ENCODE data around the gene SECISBP2.

The SECISBP2 gene

DNA sequence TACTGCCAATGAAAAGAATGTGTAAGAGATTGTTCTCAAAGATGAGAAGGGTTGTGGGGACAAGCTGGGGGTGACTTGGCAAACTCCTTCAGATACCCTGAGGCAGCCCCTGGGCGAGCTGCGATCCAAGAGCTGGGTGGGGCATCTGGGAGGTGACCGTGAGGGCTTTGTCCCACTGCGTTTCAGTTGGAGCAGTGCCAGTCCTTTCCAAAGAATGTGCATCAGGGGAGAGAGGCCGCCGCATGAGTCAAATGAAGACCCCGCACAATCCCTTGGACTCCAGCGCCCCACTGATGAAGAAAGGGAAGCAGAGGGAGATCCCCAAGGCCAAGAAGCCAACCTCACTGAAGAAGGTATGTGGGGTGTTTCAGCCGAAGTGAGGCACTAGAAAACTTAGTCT lies 28.4 kb downstream of the SECISBP2 start:
- no peak for FAIRE-seq
- DNase-seq (ENCODE audit: low spot score) = no peak

DNA sequence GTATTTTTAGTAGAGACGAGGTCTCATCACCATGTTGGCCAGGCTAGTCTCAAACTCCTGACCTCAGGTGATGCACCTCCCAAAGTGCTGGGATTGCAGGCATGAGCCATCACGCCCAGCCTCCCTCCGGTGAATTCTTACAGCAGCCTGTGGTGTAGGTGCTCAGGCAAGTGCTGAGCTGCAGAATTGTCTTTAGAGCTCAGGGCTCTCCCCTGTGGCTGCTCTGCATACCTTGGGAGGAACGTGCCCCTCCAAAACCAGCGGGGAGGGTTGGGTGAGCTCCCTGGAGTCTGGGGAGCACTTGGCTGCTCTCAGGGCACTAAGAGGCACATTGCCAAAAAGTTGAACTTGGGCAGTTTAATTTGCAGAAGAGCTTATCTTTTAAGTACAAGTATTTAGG lies 29.4 kb downstream of the SECISBP2 start:
- no peak for FAIRE-seq
- DNase-seq (ENCODE audit: low spot score) = no peak

DNA sequence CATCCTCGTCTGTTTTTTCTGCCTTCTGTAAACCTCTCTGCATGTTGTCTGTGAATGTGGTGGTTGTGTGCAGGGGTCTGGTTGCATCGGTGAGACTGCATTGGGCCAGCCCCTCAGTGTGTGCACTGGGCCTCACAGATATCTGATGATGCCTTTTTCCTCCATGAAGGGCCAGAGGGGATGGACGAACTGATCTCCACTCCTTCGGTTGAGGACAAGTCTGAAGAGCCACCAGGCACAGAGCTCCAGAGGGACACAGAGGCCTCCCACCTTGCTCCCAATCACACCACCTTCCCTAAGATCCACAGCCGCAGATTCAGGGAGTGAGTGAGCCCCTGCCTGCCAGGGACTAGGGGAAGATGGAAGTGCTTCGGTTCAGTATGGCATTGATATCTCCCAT lies 31.3 kb downstream of the SECISBP2 start:
- no peak for FAIRE-seq

DNA sequence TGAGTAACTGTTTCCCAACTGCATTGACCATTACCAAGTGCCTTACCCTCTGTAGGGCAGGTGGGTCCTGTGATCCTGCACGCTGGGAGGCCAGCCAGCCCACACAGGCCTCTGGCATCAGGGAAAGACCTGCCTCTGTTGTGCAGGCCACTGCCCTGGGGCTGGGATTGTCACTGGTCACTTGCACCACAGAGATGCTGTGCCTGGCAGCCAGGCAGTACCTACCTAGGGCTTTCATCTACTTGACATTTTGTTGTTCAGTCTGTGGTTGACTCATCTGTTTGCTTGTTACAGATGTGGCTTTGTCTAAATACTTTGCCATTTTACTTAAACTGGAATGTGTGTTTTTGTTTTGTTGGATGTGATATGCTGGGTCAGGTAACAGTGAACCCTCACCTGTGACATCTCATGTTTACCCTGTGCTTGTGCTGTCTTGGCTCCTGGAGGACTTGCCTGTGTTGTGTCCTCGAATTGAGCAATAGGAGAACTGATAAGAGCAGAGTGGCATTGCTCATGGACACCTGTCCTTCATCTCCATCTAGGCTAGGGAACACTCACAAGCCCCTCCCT lies 32.8 kb downstream of the SECISBP2 start:
- peak; percentile 27 for FAIRE-seq
- DNase-seq (ENCODE audit: low spot score) = no peak

More for the DNA sequence above, 31.3 kb downstream of the SECISBP2 start:
- no peak for DNase-seq (ENCODE audit: low spot score)

DNA sequence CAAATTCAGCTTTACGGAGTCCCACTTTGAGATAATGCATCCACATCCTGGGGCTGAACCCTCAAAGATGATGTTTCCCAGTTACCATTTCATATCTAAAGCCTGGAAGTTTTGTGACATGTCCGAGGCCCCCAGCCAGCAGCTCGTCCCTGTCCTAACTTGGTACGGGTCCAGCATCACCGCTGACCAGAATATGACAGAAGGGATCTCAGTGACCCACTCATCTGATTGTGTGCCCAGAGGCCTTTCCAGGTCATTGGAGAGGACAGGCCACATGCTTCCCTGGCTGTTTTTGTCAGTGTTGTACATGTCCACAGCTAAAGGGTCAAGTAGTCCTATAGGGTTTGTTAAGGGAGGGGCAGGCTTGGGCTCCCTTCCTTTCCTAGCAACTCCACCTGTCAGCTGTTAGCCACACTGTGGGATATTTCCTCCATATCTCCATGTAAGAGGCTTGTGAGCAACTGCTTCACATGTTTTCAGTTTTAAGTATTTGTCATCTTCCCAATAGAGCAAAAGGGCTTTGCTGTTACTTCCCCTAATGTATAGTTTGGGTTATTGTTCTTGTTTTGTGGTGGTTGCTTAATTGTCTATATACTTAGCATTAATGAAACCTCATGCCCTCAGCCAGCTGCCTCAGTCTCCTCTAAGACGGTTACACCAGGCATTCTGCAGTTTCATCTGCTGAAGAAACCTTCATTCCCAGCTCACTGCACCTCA lies 33.4 kb downstream of the SECISBP2 start:
- no peak for DNase-seq (ENCODE audit: low spot score)
- no peak for FAIRE-seq

DNA sequence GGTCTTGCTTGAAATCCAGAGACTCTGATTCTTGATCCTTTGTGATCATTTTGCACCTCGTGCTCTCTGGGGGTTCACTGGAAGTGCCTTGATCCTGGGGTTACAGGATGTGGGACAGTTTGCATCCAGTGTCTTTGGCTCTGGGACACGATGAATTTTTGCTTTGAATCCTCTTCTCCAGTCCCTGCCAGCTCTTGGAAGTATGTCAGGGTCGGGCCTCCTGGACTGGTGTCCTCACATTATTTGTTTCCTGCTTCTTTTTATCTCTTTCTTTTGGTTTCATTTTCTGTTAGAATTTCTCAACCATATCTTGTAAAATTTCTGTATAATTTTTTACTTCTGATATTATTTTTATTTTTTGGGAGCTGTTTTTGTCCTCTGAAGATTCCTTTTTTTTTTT lies 34.2 kb downstream of the SECISBP2 start:
- DNase-seq (ENCODE audit: low spot score) (no peak), FAIRE-seq (no peak)

DNA sequence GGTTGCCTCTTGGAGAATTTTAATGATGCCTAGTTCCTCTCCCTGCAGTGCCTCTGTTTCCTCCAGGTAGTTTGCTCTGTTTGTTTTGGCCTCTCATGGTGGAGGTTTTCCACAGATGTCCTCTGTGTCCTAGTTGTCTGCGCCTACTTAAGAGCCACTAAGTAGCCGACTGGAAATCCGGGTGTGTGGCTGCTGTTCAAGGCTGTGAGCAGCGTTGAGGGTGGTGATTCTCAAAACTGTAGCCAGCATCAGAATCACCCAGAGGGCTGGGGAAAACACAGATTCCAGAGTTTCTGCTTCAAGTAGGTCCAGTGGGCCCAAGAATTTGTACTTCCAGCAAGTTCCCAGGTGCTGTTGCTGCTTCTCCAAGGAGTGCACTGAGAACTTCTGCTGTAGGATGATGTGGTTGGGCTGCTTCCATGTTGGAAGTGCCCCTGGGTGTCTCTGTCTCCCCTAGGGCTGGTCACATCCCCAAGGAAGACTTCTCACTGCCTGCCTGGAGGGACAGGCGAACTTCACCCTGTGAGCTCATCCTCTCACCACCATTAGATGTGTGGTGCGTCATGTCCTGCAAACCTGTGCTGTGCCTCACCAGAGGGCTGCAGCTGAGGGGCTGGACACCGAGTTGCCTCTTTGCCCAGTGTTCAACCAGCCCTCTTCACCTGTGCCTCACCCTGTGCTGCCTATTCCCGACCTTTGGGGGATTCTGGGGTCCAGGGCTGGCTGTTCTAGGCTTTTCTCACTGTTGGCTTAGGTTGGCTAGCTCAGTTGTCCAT lies 34.8 kb downstream of the SECISBP2 start:
- FAIRE-seq (no peak), DNase-seq (ENCODE audit: low spot score) (no peak)

DNA sequence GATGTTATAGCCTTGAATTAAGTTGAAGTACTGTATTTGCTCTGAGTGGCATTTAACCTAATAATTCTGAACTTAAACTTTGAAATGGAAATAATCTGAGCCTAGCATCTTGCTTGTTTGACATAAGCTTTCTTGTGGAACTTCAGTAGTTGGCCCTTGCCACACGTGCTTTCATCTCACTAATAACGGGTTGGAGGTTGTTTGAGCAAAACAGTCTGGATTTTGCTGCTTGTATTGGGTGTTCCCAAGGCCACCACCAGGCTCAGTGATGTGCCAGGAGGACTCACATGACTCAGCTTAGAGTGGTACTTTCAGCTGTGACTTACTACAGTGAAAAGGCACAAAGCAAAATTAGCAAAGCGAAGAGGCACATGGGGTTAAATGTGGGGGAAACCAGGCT lies 35.7 kb downstream of the SECISBP2 start:
- FAIRE-seq (no peak), DNase-seq (ENCODE audit: low spot score) (no peak)

DNA sequence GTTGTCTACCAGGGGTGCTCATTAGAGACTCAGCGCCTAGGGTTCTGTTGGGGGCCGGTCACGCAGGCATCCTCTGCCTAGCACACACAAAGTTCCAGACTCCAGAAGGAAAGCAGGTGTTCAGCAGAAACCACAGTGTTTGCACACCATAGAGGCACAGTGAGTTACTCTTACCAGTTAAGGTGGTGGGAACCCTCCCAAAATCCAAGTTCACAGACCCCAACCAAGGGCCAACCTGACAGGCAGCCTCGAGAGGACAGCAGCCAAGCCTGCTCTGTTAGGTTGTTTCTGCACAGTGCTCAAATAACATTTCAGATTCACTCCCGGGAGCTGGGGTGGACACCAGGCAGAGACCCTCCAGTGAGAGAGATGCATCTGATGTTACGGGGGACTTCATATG lies 36.2 kb downstream of the SECISBP2 start:
- FAIRE-seq (no peak), DNase-seq (ENCODE audit: low spot score) (no peak)

DNA sequence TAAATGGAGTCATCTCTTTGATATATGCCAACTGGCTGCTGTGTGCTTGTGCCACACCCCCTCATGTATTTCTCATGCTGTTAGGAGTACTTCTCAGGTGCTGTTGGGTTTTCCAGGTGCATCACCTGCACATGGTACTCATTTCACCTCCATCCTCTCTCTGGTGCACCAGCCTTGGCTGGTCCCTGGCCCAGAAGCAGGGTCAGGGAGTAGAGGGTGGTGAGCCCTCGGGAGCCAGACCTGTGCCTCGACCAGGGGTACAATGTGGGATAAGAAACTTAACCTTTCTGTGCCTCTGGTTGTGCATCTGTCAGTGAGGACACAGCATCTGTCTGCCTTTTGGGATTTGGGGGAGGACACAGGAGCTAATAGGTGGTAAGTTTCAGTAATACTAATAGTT lies 38.5 kb downstream of the SECISBP2 start:
- no peak for FAIRE-seq
- DNase-seq (ENCODE audit: low spot score) = no peak

DNA sequence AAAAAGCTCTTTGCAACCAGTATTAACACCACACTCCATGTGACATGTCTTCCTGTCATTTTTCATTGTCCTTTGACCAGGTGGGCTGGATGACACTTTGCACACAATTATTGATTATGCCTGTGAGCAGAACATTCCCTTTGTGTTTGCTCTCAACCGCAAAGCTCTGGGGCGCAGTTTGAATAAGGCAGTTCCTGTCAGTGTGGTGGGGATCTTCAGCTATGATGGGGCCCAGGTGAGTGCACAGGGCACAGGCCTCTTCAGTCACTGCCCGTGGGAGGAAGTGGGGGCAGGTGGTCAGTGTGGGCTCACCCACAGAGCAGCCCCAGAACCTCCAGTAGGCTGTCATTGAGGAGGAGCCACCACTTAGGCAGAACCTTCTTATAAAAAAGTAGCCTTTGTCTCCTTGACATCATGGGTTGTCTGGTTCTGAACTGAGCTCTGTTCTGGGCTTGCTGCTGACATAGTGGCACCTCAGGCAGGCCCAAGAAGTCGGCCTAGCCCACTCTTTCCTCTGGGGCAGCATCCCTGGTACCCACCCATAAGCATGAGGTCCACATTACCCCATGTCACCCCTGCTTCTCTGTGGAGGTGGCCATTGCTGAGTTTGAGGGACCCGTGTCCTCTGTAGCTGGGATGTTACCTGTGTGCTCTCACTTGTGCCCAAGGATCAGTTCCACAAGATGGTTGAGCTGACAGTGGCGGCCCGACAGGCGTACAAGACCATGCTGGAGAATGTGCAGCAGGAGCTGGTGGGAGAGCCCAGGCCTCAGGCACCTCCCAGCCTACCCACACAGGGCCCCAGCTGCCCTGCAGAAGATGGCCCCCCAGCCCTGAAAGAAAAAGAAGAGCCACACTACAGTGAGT lies 39.3 kb downstream of the SECISBP2 start:
- no peak for DNase-seq (ENCODE audit: low spot score)
- FAIRE-seq = no peak

DNA sequence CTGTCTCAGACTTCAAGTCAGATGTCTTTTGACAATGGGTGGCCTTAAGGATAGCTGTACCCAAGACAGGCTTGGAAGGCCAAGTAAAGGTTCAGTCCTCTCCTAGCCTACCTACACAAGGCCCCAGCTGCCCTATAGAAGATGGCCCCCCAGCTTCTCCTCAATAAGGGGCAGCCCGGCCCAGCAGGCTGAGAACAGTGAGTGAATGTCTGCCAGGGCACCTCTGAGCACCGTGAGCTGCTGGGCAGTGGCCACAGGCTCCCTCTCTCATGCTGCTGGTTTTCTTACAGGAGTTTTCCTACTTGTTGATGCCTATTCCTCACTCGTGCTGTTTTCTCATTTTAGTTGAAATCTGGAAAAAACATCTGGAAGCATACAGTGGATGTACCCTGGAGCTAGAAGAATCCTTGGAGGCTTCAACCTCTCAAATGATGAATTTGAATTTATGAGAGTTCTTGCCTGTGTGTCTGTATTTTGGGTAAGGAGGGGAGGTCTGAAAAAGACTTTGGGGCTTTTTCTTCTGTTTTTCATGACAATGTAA lies 40.1 kb downstream of the SECISBP2 start:
- DNase-seq (ENCODE audit: low spot score) (no peak), FAIRE-seq (no peak)

DNA sequence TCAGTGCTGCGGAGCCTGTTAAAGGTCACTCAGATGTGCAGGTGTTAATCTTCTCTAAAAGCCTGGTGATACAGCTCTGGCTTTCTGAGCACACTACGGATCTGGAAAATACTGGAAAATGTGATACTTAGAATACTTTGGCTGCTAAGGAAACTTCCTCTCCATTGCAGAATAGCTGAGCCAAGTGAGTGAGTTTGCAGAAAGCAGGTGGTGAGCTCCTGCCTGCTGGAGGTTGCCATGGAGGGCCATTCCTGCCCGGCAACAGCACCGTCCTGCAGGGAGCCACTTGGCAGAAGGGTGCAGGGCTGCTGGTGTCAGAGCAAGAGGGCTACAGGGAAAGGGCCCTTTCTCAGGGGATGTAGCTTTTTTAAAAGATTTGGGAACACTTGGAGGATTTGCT lies 40.7 kb downstream of the SECISBP2 start:
- FAIRE-seq = no peak
- no peak for DNase-seq (ENCODE audit: low spot score)

DNA sequence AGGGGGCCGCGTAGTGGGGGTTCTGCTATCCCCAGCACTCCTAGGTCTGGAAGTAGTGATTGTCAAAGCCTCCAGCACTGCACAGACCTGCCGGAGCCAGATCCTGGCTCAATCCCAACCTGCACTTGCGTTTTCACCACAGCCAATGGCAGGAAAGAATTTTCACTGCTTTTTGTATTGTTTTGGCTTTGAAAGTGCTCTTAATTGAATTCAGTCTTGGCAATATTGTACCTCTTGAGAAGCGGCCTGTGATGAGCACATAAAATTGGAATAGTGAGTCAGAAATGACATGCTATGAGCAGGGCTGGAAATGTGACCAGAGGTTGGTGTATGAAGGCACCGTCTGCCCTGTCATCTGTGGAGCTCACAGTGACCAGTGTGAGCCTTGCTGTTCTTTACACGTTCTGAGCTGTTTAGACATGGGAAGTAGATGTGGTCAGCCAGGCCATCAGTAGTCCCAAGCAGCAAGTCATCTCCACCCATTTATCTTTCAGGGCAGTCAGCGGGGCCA lies 41.5 kb downstream of the SECISBP2 start:
- DNase-seq (ENCODE audit: low spot score) = no peak
- no peak for FAIRE-seq

DNA sequence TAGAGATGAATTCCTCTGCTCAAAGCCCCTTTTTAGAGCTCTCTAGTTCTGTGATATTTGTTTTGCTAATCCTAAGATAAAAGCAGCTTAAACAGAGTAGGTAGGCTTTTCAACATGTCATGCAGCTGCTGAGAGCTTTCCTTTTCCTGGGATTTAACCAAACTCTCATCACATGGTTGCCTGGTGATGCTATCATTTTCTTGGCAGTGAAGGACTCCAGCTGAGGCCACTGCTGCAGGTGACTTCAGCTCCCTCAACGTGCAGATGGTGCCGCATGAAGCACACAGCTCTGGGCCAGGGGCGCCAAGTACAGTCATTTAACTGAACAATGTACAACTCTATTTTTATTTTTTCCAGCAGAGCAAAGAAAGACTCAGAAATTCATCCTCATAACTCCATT lies 42.2 kb downstream of the SECISBP2 start:
- DNase-seq (ENCODE audit: low spot score) (no peak), FAIRE-seq (no peak)

DNA sequence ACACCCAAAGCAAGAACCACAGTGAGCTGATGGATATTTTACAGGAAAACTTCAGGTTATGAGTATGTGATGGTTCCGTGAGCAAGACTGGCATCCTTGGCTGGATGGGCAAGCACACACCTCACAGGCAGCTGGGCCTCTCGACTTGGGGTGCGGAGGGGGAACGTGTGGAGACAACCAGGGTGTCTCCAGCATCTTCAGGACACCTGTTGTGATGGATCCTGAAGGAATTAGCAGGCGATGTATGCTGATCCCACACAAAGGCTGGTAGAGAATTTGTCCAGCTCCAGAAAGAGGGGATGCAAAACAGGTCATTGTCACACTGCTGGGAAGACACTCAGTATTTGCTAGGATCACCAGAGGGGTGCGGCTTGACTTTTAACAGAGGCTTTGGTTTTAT lies 42.7 kb downstream of the SECISBP2 start:
- DNase-seq (ENCODE audit: low spot score) (no peak), FAIRE-seq (no peak)

DNA sequence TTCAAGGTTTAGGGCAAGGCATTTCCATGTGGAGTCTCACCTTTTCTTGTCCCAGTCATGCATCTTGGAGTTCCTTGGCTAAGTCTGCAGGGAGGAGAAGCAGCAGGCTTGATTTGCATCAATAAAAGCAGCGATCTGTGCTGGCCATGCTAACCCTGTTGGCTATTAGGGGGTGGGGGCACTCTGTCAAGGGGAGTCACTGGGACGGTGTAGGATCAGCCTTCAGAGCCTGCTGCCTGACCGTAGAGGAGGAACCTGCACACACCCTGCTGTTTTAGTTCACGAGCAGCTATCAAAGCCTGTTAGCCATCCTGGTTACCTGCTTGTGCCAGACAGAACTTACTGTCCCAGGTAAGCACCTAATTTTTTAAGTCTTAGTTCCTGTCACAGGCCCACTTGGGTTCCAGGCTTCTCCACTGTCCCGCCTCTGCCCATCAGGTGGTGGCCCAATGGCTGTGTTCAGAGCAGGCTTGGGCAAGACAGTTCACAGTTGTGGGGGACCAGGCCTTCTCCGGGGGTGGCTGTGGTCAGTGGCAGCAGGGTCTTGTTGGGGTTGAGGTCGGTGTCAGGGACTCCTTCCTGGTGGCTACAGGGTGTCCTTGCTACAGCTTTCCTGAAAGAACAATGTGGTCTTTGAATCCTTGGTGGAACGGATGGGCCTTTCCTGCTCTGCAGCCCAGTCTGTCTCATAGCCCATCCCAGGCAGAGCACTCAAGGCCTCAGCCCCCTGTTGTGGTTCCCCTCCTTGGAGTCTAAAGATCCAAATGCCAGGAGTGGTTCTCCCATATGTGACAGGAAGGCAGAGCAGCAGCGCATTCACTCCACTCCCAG lies 43.7 kb downstream of the SECISBP2 start:
- FAIRE-seq (no peak), DNase-seq (ENCODE audit: low spot score) (no peak)

DNA sequence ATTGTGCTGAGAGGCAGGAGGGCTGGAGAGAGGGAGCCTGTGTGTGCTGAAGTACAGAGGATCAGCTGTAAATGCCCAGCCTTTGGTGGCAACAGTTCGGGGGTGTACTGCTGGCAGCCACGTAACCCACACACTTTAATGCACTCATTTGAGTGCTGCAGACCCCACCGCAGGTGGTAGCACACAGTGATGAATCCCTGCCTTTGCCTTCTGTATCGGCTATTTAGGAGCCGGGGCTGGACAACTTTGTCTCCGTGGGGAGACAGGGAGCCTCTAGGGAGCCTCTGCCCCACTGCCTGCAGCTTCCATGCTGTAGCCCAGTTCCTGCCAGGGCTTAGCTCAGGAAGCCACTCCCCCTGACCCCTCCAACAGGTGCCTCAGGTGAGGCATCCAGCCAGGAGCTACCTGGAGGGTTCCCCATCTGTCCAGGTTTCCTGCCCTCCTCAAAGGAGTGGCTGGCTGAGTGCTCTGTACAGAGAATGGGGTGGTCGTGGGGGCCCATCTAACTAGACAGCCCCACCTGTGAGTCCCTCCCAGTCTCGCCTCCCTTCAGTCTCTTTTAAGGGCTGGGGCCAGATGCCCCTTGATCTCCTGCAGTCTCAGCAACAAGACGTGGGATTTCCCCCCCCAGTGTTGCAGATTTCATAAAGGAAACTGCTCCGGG lies 44.5 kb downstream of the SECISBP2 start:
- FAIRE-seq (no peak), DNase-seq (ENCODE audit: low spot score) (no peak)

DNA sequence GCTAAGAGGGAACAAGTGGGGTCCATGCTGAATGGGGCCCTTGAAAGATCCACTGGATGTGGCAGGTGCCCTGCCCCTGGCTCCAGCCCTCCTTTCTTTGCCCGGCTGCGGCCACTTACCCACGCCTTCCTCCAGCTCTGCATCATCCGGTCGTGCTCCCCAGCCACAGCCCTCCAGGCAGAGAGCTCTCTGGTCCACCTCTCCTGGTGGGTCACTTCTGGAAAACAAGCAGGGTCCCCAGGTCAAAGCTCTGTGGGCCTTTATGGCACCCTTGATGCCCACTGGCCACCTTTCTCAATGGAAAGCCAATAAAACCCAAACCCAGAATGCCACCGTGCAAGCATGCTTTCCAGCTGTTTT lies 45.0 kb downstream of the SECISBP2 start:
- DNase-seq (ENCODE audit: low spot score) = no peak
- no peak for FAIRE-seq
